Subcutaneous adipose tissue (tissue), 4 donors: Measurements from ENCODE around the gene PSEN1. TPM values are rescaled to one million over a fixed set of nuclear protein-coding genes. Genes with fewer than 3 reads are reported as not detected.

Experiments used
- CTCF ChIP-seq: fragments of 450-650 bp; IDR thresholded peaks from one replicate; pipeline ENCODE4 v1.5.1; 2016; ENCODE audit warnings: low read depth, mild to moderate bottlenecking, control low read depth, antibody characterized with exemption, moderate library complexity
- total RNA-seq, 4 donors: library from RNA; depleted of rRNA; stranded (reverse); fragments of >200 nt; gene quantifications; one replicate each; pipeline ENCODE4 v1.1.0, GENCODE V29; 2016

PSEN1 gene
- total RNA-seq, 4 donors from 2014 or later: 58.4 to 87.5 (median 69.9) TPM

- no peak for TF ChIP-seq CTCF
These were observed 114.6 kb downstream of the PSEN1 start for GRCh38 chr14:73250781-73251500.

DNA sequence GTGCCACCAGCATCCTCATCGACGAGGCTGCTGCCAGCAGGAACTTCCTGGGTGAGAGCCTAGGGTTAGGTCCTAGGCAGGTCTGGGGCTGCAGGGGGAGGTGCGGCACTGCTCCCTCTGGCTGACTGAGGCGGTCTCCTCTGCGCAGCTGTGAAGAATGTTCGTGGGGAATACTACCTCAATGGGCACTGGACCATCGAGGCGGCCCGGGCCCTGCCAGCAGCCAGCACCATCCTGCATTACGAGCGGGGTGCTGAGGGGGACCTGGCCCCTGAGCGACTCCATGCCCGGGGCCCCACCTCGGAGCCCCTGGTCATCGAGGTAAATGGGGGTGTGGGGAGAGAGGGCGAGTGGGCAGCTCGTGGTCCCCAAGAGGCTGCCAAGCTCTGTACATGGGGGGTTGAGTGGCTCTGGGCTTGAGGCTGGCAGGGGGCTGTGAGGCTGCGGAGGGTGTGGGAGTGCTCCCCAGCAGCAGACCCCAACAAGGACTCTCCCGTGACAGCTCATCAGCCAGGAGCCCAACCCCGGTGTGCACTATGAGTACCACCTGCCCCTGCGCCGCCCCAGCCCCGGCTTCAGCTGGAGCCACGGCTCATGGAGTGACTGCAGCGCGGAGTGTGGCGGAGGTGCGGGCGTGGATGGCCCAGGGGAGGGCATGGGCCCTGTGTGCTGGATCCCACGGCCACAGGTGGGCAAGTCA lies 115.4 kb downstream of the PSEN1 start:
- no peak for TF ChIP-seq CTCF

DNA sequence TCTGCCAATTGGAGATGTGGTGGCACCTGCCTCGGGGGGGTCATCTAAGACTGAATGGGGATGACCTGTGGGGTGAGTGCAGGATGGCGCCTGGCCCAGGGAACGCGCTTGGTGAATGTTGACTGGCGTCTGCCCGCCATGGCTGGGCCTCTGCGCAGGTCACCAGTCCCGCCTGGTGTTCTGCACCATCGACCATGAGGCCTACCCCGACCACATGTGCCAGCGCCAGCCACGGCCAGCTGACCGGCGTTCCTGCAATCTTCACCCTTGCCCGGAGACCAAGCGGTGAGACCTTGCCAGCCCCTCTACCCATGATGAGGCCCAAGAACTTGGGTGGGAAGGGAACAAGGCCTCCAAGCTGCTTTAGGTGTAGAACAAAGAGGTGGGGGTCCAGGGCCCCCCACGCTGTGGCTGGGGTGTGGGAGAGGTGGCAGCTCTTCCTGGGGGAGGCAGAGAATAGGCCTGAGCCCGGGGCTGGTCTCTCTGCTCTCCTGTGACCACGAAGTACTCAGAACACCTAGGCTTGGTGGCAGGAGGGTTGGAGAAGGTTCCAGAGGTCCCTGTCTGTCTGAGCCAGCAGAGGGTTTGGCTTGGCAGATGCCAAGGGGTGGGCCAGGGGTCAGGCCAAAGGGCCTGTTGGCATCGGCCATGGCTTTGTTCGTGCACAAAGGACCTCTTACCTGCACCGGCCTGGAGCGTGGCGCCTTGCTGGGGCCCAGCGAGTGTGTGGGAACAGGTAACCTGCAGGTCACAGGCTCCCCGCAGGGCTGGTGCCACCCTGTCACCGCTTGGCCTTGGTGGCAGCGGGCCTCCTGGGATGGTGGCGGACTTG lies 116.4 kb downstream of the PSEN1 start:
- TF ChIP-seq CTCF: no peak

DNA sequence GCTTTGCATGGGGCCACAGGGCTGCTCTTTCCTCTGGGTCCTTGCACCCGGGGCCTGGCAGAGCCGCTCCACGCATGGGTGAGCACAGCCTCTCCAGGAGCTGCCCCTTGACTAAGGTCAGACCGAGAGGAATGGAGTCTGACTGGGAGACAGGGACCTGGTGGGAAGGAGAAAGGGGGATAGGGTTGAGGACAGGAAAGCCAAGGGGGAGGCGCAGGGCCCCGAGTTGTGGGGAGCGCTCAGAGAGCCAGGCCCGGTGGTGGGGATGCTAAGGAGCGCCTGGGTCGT lies 117.0 kb downstream of the PSEN1 start:
- TF ChIP-seq CTCF: no peak

- TF ChIP-seq CTCF: no peak
These were observed 117.4 kb downstream of the PSEN1 start for GRCh38 chr14:73253721-73254120.

DNA sequence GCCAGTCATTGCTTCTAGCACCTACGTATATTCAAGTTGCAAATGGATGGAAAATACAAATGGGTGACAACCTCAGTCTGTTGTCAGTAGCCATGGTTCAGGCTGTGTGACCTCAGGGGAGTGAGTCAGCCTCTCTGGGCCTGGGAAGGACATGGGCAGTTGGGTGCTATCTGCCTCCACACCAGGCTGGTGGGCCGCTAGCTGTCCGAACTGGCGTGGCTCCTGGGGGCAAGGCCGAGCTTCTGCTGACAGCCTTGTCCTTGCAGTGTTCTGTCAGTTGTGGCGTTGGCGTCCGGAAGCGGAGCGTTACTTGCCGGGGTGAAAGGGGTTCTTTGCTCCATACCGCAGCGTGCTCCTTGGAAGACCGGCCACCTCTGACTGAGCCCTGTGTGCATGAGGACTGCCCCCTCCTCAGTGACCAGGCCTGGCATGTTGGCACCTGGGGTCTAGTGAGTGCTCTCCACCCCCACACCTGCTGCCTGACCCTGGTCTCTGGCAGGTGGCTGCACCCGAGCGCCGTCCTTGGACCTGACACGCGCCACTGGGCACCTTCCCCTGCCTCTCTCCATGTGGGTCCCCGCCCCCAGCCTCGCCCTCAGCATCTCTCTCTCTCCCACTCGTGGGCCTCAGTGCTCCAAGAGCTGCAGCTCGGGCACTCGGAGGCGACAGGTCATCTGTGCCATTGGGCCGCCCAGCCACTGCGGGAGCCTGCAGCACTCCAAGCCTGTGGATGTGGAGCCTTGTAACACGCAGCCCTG lies 118.1 kb downstream of the PSEN1 start:
- TF ChIP-seq CTCF: no peak
